Nephron progenitor cell (in vitro differentiated cells): ENCODE results near the gene NEXN.
A peak's percentile ranks its signal among the peaks of the same experiment; 100 is the strongest.

ENCODE experiments used
- DNase-seq: peaks from one replicate; pipeline ENCODE4 v3.0.0; 2021
- H3K27ac Mint-ChIP-seq: 2 replicates; pipeline ENCODE4 v1.8.0; 2021; ENCODE audit warnings: mild to moderate bottlenecking, moderate library complexity, mixed read lengths
- H3K27me3 Mint-ChIP-seq: 2 replicates; pipeline ENCODE4 v1.8.0; 2021; ENCODE audit warnings: mild to moderate bottlenecking, low read depth, mixed read lengths; ENCODE audit not compliant: poor library complexity
- H3K36me3 Mint-ChIP-seq: 2 replicates; pipeline ENCODE4 v1.8.0; 2021; ENCODE audit warnings: low read depth, mixed read lengths
- H3K4me1 Mint-ChIP-seq: 2 replicates; pipeline ENCODE4 v1.8.0; 2021; ENCODE audit warnings: mixed read lengths
- H3K4me3 Mint-ChIP-seq: 2 replicates; pipeline ENCODE4 v1.8.0; 2021; ENCODE audit warnings: mild to moderate bottlenecking, moderate library complexity, mixed read lengths
- H3K9me3 Mint-ChIP-seq: 2 replicates; pipeline ENCODE4 v1.8.0; 2021; ENCODE audit warnings: mild to moderate bottlenecking, moderate library complexity, mixed read lengths
- CTCF ChIP-seq: fragments of 200-600 bp; sonication (generic); IDR thresholded peaks from 2 replicates; pipeline ENCODE4 v1.5.0; 2021; ENCODE audit warnings: antibody characterized with exemption

NEXN gene

GRCh38 chr1:77926561-77927357 lies 38.3 kb downstream of the NEXN start:
- no peak for DNase-seq
- Mint-ChIP-seq H3K4me3 (no peak overlapping the region), H3K27ac (no peak overlapping the region), H3K9me3 (no peaks in the 10 kb centered on the region), H3K4me1 (no peaks in the 10 kb centered on the region), H3K36me3 (peaks cover 5% of the 10 kb centered on the region), H3K27me3 (no peaks in the 10 kb centered on the region)
- TF ChIP-seq CTCF, result no peak

- TF ChIP-seq CTCF, result no peak
- Mint-ChIP-seq H3K9me3 (no peaks in the 10 kb centered on the region), H3K27me3 (no peaks in the 10 kb centered on the region), H3K4me3 (no peak overlapping the region), H3K27ac (no peak overlapping the region), H3K4me1 (no peaks in the 10 kb centered on the region), H3K36me3 (peaks cover 5% of the 10 kb centered on the region)
- DNase-seq, result no peak
Measured at GRCh38 chr1:77927414-77927813, 39.0 kb downstream of the NEXN start.

- H3K27ac Mint-ChIP-seq, result no peak overlapping the region
- H3K4me3 Mint-ChIP-seq, result no peak overlapping the region
- H3K27me3 Mint-ChIP-seq, result no peaks in the 10 kb centered on the region
- TF ChIP-seq CTCF, result no peak
- no peak for DNase-seq
- H3K4me1 Mint-ChIP-seq, result no peaks in the 10 kb centered on the region
- no peaks in the 10 kb centered on the region for H3K9me3 Mint-ChIP-seq
- H3K36me3 Mint-ChIP-seq, result peaks cover 5% of the 10 kb centered on the region
Measured at GRCh38 chr1:77929806-77930205, 41.4 kb downstream of the NEXN start.

- no peak for TF ChIP-seq CTCF
Measured at GRCh38 chr1:77938651-77939050, 50.2 kb downstream of the NEXN start.

GRCh38 chr1:77940921-77941570 lies 52.6 kb downstream of the NEXN start:
- no peak for TF ChIP-seq CTCF
- no peak for DNase-seq
- Mint-ChIP-seq H3K36me3 (peaks cover 45% of the 10 kb centered on the region), H3K4me3 (no peak overlapping the region), H3K9me3 (no peaks in the 10 kb centered on the region), H3K27me3 (no peaks in the 10 kb centered on the region), H3K27ac (no peak overlapping the region), H3K4me1 (peaks cover 13% of the 10 kb centered on the region)

More at GRCh38 chr1:77938651-77939050, 50.2 kb downstream of the NEXN start:
- Mint-ChIP-seq H3K27me3 (no peaks in the 10 kb centered on the region), H3K9me3 (no peaks in the 10 kb centered on the region), H3K27ac (peak overlapping the region; percentile 22), H3K36me3 (peaks cover 30% of the 10 kb centered on the region), H3K4me3 (no peak overlapping the region), H3K4me1 (peaks cover 13% of the 10 kb centered on the region)
- DNase-seq, result no peak
